GM12878 (cell line): ENCODE measurements around the gene HDDC2. TPM values are rescaled to one million over a fixed set of nuclear protein-coding genes. Genes with fewer than 3 reads are reported as not detected.

Source experiments
- BCL3 ChIP-seq: IDR thresholded peaks from 2 replicates; pipeline ENCODE4 v1.6.1; 2011; ENCODE audit warnings: borderline replicate concordance, low read depth, mild to moderate bottlenecking, moderate library complexity, low read length; ENCODE audit not compliant: insufficient read depth, poor library complexity, severe bottlenecking
- BHLHE40 ChIP-seq, 2 experiments: fragments of 450-650 bp in 1 of 2; IDR thresholded peaks; 2 replicates each; pipeline ENCODE4 v1.6.1; 2011 to 2017; ENCODE audit warnings: low read depth in 2 of 2, borderline replicate concordance in 1 of 2, improper control_type of control experiment in 1 of 2, low read length in 1 of 2, mild to moderate bottlenecking in 1 of 2
- CBFB ChIP-seq: IDR thresholded peaks from 2 replicates; pipeline ENCODE4 v1.6.1; 2016; ENCODE audit warnings: antibody characterized with exemption, low read depth
- DPF2 ChIP-seq: fragments of 450-650 bp; IDR thresholded peaks from 2 replicates; pipeline ENCODE4 v1.6.1; 2017; ENCODE audit warnings: mild to moderate bottlenecking
- HCFC1 ChIP-seq: fragments of 150-350 bp; IDR thresholded peaks from 2 replicates; pipeline ENCODE4 v1.6.1; 2014; ENCODE audit warnings: low read length
- HDAC2 ChIP-seq: fragments of 200-600 bp; sonication (generic); IDR thresholded peaks from 2 replicates; pipeline ENCODE4 v1.6.1; 2017
- MEF2A ChIP-seq: IDR thresholded peaks from 2 replicates; pipeline ENCODE4 v1.6.1; 2011; ENCODE audit warnings: low read depth, mild to moderate bottlenecking, low read length, moderate library complexity; ENCODE audit not compliant: insufficient read depth
- MEF2B ChIP-seq: fragments of 450-650 bp; IDR thresholded peaks from 2 replicates; pipeline ENCODE4 v1.6.1; 2018; ENCODE audit warnings: mild to moderate bottlenecking, moderate library complexity; ENCODE audit not compliant: partially characterized antibody, poor library complexity, severe bottlenecking
- MYB ChIP-seq: fragments of 150-350 bp; IDR thresholded peaks from 2 replicates; pipeline ENCODE4 v1.6.1; 2014; ENCODE audit warnings: mild to moderate bottlenecking, low read depth, low read length, borderline replicate concordance
- NRF1 ChIP-seq: conservative IDR thresholded peaks from 2 replicates; pipeline ENCODE4 v1.6.1; 2011; ENCODE audit warnings: mild to moderate bottlenecking, low read depth, low read length, improper control_type of control experiment
- PAX5 ChIP-seq: IDR thresholded peaks from 2 replicates; pipeline ENCODE4 v1.6.1; 2011; ENCODE audit warnings: low read depth, low read length, borderline replicate concordance
- SUZ12 ChIP-seq: fragments of 200-600 bp; sonication (generic); IDR thresholded peaks from one replicate; pipeline ENCODE4 v1.6.1; 2018; ENCODE audit warnings: antibody characterized with exemption, mild to moderate bottlenecking; ENCODE audit not compliant: unreplicated experiment
- TCF7 ChIP-seq: IDR thresholded peaks from 2 replicates; pipeline ENCODE4 v1.6.1; 2014; ENCODE audit warnings: antibody characterized with exemption, borderline replicate concordance
- WRNIP1 ChIP-seq: IDR thresholded peaks from 2 replicates; pipeline ENCODE4 v1.6.1; 2011; ENCODE audit warnings: low read depth, low read length, improper control_type of control experiment, borderline replicate concordance
- ZBED1 ChIP-seq: IDR thresholded peaks from 2 replicates; pipeline ENCODE4 v1.6.1; 2016; ENCODE audit warnings: borderline replicate concordance
- ZBTB4 ChIP-seq: fragments of 450-650 bp; formaldehyde crosslinking; IDR thresholded peaks from 2 replicates; pipeline ENCODE4 v1.4.0; 2022; ENCODE audit warnings: mild to moderate bottlenecking, moderate library complexity
- ZBTB40 ChIP-seq: fragments of 450-650 bp; IDR thresholded peaks from 2 replicates; pipeline ENCODE4 v1.6.1; 2016; ENCODE audit warnings: mild to moderate bottlenecking, moderate library complexity, borderline replicate concordance
- polyA plus RNA-seq, 11 experiments: library from polyadenylated mRNA; depleted of rRNA in 4 of 11; unstranded in 6 of 11; stranded (reverse) in 5 of 11; fragments of >200 nt; fragmentation: Nextera tagmentation in 4 of 11; fragmentation: Illumina TruSeq in 1 of 11; extraction: Ambion mirVana in 4 of 11; extraction: Trizol in 1 of 11; gene quantifications; 1 replicate in 1 of 11; 2 replicates in 10 of 11; pipeline versions ENCODE4 v1.2.1 to v1.2.3, GENCODE V29; 2011 to 2016; ENCODE audit warnings: inconsistent platforms in 2 of 11, missing spikeins in 2 of 11, low read depth in 1 of 11
- total RNA-seq, 4 experiments: library from RNA; depleted of rRNA in 3 of 4; stranded (reverse); fragments of >200 nt in 3 of 4; fragmentation: Illumina TruSeq in 1 of 4; extraction: Trizol in 1 of 4; gene quantifications; 2 replicates each; pipeline versions ENCODE4 v1.2.1 to v1.2.3, GENCODE V29; 2013 to 2021
- TF ChIP-seq, protein P1 (sequence below): IDR thresholded peaks from 2 replicates; pipeline ENCODE4 v1.6.1; 2011; ENCODE audit warnings: mild to moderate bottlenecking, low read depth, low read length, moderate library complexity; ENCODE audit not compliant: insufficient replicate concordance

The HDDC2 gene
- total and polyA plus RNA-seq, 10 of the 15 experiments (the other 5 are each of a cell fraction or from before 2014, with no cell fraction given): 54.5 to 148 (median 92.7) TPM

GRCh38 chr6:125301435-125302391 lies at the start of gene HDDC2 (continued):
- TF ChIP-seq, protein P1, sequence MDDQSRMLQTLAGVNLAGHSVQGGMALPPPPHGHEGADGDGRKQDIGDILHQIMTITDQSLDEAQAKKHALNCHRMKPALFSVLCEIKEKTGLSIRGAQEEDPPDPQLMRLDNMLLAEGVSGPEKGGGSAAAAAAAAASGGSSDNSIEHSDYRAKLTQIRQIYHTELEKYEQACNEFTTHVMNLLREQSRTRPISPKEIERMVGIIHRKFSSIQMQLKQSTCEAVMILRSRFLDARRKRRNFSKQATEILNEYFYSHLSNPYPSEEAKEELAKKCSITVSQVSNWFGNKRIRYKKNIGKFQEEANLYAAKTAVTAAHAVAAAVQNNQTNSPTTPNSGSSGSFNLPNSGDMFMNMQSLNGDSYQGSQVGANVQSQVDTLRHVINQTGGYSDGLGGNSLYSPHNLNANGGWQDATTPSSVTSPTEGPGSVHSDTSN: no peak
- TF ChIP-seq HDAC2 (no peak), MEF2B (no peak), MYB (no peak), DPF2 (peak; percentile 78), BCL3 (no peak), ZBTB4 (no peak), ZBTB40 (peak; percentile 16; the same call in 1 of the 2 replicates), BHLHE40 (IDR thresholded peaks at IDR 0.05; ENCODE audit: borderline replicate concordance in 1 of 2, low read depth in 2 of 2, low read length in 1 of 2) (peak in 1 of 2 experiments; percentile 40; a peak in 1 of 4 replicates), TCF7 (no peak), PAX5 (peak; percentile 12; the same call in 1 of the 2 replicates), MEF2A (0 out of 2 replicates have a peak, but pooled peaks have one; percentile 1), SUZ12 (no peak), CBFB (no peak), WRNIP1 (no peak), ZBED1 (no peak), HCFC1 (no peak), NRF1 (no peak)
